ENCODE data around the gene NCOA4. TPM values are rescaled to one million over a fixed set of nuclear protein-coding genes. Genes with fewer than 3 reads are reported as not detected.
"Not testable (repeated sequence)": the region's sequence is repeated elsewhere in the genome, so short reads cannot be mapped to it uniquely, and the experiment has no call there.

NCOA4 gene
- total RNA-seq, 2 experiments from 2014 or later: 71.1 to 78.8 TPM

DNA sequence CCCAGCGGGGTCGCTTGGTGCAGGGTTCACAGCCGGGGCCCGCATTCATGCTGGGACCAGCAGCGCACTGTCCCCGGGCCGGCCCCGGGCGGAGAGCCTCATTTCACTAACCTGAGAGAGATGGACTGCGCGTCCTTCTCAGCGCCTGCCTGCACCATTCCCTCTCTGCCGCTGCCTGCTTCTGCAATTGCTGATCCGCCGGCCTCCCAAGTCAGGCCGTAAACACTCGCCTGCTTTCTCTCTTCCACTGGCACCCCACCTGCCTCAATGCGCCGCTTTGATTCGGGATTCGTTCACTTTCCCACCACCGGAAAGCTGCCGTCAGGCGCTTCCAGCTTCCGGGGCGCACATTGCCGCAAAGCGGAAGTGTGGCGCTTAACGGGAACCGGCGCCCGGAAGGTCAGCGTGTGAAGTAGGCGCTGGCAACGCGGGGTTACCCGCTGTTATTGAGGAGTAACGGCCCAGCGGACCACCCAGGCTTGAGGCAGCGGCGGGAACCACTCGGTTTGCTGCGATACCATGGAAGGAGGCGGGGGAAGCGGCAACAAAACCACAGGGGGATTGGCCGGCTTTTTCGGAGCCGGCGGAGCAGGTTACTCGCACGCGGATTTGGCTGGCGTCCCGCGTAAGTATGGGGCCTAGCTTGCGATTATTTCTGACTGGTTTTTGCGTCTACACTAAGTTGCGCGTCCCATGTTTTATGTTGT lies 58.2 kb downstream of the NCOA4 start, which contains the start of gene TIMM23:
Gene TIMM23, plus strand, starts transcription at position 384 of the 707 bp plus-strand sequence. Its CDS starts 136 bp downstream, at position 520.
- H2AFZ ChIP-seq (ENCODE audit: low read length): peak within 1 kb of the TSS; percentile 60; the same call in 1 of the 2 replicates
- peak within 1 kb of the TSS; percentile 73 for H3K4me2 ChIP-seq (ENCODE audit: low read length)
- H3K9me3 ChIP-seq (ENCODE audit: low read length); H3K9me2 ChIP-seq (ENCODE audit: insufficient read depth, low read length); CTCF ChIA-PET (ENCODE audit: unreplicated experiment); H4K20me1 ChIP-seq (ENCODE audit: insufficient read depth, low read length); BruUV-seq (replicated peaks): not testable (repeated sequence)
- DNase-seq (ENCODE audit: low spot score): peak; percentile 89
- peak within 1 kb of the TSS; percentile 84 for H3K4me3 ChIP-seq (ENCODE audit: low read depth, low read length, poor library complexity, severe bottlenecking)
- peak within 1 kb of the TSS; percentile 63 for H3K27ac ChIP-seq (ENCODE audit: low read depth, low read length, poor library complexity, severe bottlenecking)
- H3K36me3 ChIP-seq (ENCODE audit: insufficient read depth, low read length): peaks cover 22% of the 10 kb centered on the region
- H3K4me1 ChIP-seq (ENCODE audit: insufficient read depth, low read length, poor library complexity, severe bottlenecking): peaks cover 15% of the 10 kb centered on the region
- TF ChIP-seq, protein P1, sequence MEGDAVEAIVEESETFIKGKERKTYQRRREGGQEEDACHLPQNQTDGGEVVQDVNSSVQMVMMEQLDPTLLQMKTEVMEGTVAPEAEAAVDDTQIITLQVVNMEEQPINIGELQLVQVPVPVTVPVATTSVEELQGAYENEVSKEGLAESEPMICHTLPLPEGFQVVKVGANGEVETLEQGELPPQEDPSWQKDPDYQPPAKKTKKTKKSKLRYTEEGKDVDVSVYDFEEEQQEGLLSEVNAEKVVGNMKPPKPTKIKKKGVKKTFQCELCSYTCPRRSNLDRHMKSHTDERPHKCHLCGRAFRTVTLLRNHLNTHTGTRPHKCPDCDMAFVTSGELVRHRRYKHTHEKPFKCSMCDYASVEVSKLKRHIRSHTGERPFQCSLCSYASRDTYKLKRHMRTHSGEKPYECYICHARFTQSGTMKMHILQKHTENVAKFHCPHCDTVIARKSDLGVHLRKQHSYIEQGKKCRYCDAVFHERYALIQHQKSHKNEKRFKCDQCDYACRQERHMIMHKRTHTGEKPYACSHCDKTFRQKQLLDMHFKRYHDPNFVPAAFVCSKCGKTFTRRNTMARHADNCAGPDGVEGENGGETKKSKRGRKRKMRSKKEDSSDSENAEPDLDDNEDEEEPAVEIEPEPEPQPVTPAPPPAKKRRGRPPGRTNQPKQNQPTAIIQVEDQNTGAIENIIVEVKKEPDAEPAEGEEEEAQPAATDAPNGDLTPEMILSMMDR (conservative IDR thresholded peaks at IDR 0.05; ENCODE audit: low read length): 0 out of 2 replicates have a peak, but pooled peaks have one; percentile 7
- POLR2A ChIA-PET: interaction anchor here (1.1 kb wide), 1 partner anchor 57 kb away, joined by 4 read pairs; no protein-coding TSS in a partner anchor
- intact Hi-C loops (cut with micrococcal nuclease; ENCODE audit: unreplicated experiment): loop anchor here (2.0 to 10.0 kb wide), 2 partner anchors 57 to 967 kb away; partner anchors contain the start of gene ZNF22
- H3K79me2 ChIP-seq (ENCODE audit: insufficient read depth, low read depth, low read length): peaks cover 57% of the 10 kb centered on the region

DNA sequence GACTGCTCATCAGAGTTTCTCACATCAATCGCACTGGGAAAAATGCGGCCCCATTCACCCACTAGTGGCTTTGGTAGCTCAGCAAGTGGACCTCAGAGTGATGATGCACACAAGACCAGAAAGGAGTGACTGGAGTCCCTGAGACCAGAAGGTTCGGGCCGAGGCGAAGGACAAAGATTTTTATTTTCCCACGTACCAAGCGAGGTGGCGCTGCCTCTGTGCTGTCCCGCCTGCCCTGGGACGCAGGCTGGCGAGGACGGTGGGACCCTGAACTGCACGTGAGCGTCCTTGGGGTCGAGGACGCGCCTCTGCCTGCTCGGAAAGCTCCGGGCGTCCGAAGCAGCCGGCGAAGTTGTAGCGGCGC lies 58.7 kb downstream of the NCOA4 start:
- peak overlapping the region; percentile 63 for H3K27ac ChIP-seq (ENCODE audit: low read depth, low read length, poor library complexity, severe bottlenecking)
- peak overlapping the region; percentile 73 for H3K4me2 ChIP-seq (ENCODE audit: low read length)
- POLR2A ChIA-PET; H4K20me1 ChIP-seq (ENCODE audit: insufficient read depth, low read length); H3K9me3 ChIP-seq (ENCODE audit: low read length); H3K9me2 ChIP-seq (ENCODE audit: insufficient read depth, low read length): not testable (repeated sequence)
- H3K36me3 ChIP-seq (ENCODE audit: insufficient read depth, low read length): peaks cover 20% of the 10 kb centered on the region
- intact Hi-C loops (cut with micrococcal nuclease; ENCODE audit: unreplicated experiment): loop anchor here (2.0 to 10.0 kb wide), 2 partner anchors 57 to 967 kb away; partner anchors contain the start of gene ZNF22
- peaks cover 15% of the 10 kb centered on the region for H3K4me1 ChIP-seq (ENCODE audit: insufficient read depth, low read length, poor library complexity, severe bottlenecking)
- peak overlapping the region; percentile 60; the same call in 1 of the 2 replicates for H2AFZ ChIP-seq (ENCODE audit: low read length)
- H3K79me2 ChIP-seq (ENCODE audit: insufficient read depth, low read depth, low read length): peaks cover 62% of the 10 kb centered on the region
- DNase-seq (ENCODE audit: low spot score): peak; percentile 41
- H3K4me3 ChIP-seq (ENCODE audit: low read depth, low read length, poor library complexity, severe bottlenecking): peak overlapping the region; percentile 84
- TF ChIP-seq, protein P1 (conservative IDR thresholded peaks at IDR 0.05; ENCODE audit: low read length): 0 out of 2 replicates have a peak, but pooled peaks have one; percentile 21
- CTCF ChIA-PET (ENCODE audit: unreplicated experiment): interaction anchor here (0.5 kb wide), 1 partner anchor 57 kb away, joined by 3 read pairs; no protein-coding TSS in a partner anchor
- TSS peak; percentile 52 for BruUV-seq (replicated peaks)

DNA sequence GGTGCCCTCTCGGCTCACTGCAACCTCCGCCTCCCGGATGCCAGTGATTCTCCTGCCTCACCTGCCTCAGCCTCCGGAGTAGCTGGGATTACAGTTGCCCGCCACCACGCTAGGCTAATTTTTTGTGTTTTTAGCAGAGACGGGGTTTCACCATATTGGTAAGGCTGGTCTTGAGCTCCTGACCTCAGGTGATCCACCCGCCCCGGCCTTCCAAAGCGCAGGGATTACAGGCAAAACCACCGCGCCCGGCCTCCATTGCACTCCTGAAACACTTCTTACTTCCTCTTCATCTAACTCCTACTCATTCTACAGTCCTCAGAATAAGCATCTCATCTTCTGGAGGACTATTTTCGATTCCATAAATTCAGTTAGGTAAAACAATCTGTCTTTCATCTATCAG lies 59.4 kb downstream of the NCOA4 start:
- POLR2A ChIA-PET; H3K9me3 ChIP-seq (ENCODE audit: low read length); H2AFZ ChIP-seq (ENCODE audit: low read length); DNase-seq (ENCODE audit: low spot score); BruUV-seq (replicated peaks); H3K27ac ChIP-seq (ENCODE audit: low read depth, low read length, poor library complexity, severe bottlenecking); H3K9me2 ChIP-seq (ENCODE audit: insufficient read depth, low read length); H4K20me1 ChIP-seq (ENCODE audit: insufficient read depth, low read length): not testable (repeated sequence)
- intact Hi-C loops (cut with micrococcal nuclease; ENCODE audit: unreplicated experiment): loop anchor here (10.0 kb wide), 1 partner anchor 966 kb away; the partner anchor contains the start of gene ZNF22
- CTCF ChIA-PET (ENCODE audit: unreplicated experiment): interaction anchor here (0.5 kb wide), 1 partner anchor 58 kb away, joined by 3 read pairs; no protein-coding TSS in a partner anchor
- Histone ChIP-seq H3K79me2 (ENCODE audit: insufficient read depth, low read depth, low read length) (peaks cover 66% of the 10 kb centered on the region), H3K4me2 (ENCODE audit: low read length) (peak overlapping the region; percentile 73), H3K4me3 (ENCODE audit: low read depth, low read length, poor library complexity, severe bottlenecking) (peak overlapping the region; percentile 84), H3K36me3 (ENCODE audit: insufficient read depth, low read length) (peaks cover 16% of the 10 kb centered on the region), H3K4me1 (ENCODE audit: insufficient read depth, low read length, poor library complexity, severe bottlenecking) (peaks cover 15% of the 10 kb centered on the region)

DNA sequence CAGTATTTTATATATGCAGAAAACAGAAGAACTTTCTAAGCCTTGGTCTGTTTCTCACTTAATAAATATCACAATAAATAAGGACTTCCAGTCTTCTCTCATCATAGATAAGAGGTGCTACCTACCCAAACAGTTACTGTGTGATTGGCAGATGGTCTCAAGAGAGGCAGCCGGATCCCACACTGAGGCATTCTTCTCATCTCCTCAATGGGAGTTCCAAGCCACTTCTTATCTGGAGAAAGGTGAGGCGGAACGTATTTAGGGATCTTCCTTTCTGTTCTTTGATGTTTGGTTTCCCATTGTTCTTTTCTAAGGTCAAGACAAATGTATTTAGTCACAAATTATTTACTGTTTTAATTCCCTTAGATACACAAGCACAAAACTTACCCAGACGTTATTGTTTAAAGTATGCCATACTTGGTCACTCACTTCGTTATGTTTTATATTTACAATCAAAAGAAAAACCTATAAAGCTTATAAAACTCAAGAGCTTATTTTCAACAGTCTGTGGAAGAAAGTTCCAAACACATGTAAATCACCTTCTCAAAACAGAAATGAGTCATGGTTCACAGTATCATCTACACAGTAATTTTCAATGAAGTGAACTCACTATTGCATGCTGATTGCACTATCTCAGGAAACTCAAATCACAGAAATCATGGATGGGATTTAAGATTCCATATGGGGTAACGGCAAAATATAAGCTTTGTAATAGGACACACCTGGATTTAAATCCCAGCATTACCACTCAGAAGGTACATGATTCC lies 67.6 kb downstream of the NCOA4 start:
- H4K20me1 ChIP-seq (ENCODE audit: insufficient read depth, low read length); H3K4me1 ChIP-seq (ENCODE audit: insufficient read depth, low read length, poor library complexity, severe bottlenecking); BruUV-seq (replicated peaks): not testable (repeated sequence)

DNA sequence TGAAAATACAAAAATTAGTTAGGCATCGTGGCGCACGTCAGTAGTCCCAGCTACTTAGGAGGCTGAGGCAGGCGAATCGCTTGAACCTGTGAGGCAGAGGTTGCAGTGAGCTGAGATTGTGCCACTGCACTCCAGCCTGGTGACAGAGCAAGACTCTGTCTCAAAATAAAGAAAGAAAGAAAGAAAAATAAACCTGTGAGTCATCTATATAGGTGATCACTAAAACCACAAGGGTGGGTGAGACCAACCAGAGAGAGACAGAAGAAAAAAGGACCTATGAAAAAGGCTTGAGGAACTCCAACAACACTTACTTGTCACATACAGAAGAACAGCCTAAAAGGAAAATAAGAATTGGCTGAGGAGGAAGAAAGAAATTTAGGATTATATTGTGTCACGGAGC lies 72.5 kb downstream of the NCOA4 start:
- CTCF ChIA-PET (ENCODE audit: unreplicated experiment); H3K4me3 ChIP-seq (ENCODE audit: low read depth, low read length, poor library complexity, severe bottlenecking); H3K4me1 ChIP-seq (ENCODE audit: insufficient read depth, low read length, poor library complexity, severe bottlenecking); H3K27ac ChIP-seq (ENCODE audit: low read depth, low read length, poor library complexity, severe bottlenecking); H3K79me2 ChIP-seq (ENCODE audit: insufficient read depth, low read depth, low read length); BruUV-seq (replicated peaks); POLR2A ChIA-PET; H3K9me3 ChIP-seq (ENCODE audit: low read length); H3K4me2 ChIP-seq (ENCODE audit: low read length); H2AFZ ChIP-seq (ENCODE audit: low read length); H3K9me2 ChIP-seq (ENCODE audit: insufficient read depth, low read length); DNase-seq (ENCODE audit: low spot score); H3K36me3 ChIP-seq (ENCODE audit: insufficient read depth, low read length); intact Hi-C loops (cut with micrococcal nuclease; ENCODE audit: unreplicated experiment); H4K20me1 ChIP-seq (ENCODE audit: insufficient read depth, low read length): not testable (repeated sequence)

More for the DNA sequence above, 67.6 kb downstream of the NCOA4 start:
- H3K4me3 ChIP-seq (ENCODE audit: low read depth, low read length, poor library complexity, severe bottlenecking); H3K9me2 ChIP-seq (ENCODE audit: insufficient read depth, low read length); POLR2A ChIA-PET; H3K9me3 ChIP-seq (ENCODE audit: low read length); H3K36me3 ChIP-seq (ENCODE audit: insufficient read depth, low read length); H3K27ac ChIP-seq (ENCODE audit: low read depth, low read length, poor library complexity, severe bottlenecking); intact Hi-C loops (cut with micrococcal nuclease; ENCODE audit: unreplicated experiment); CTCF ChIA-PET (ENCODE audit: unreplicated experiment); H2AFZ ChIP-seq (ENCODE audit: low read length); DNase-seq (ENCODE audit: low spot score); H3K4me2 ChIP-seq (ENCODE audit: low read length): not testable (repeated sequence)
- peaks cover 14% of the 10 kb centered on the region; the same call in 1 of the 2 replicates for H3K79me2 ChIP-seq (ENCODE audit: insufficient read depth, low read depth, low read length)
